NOMO-1 treated with dmso at 0.1 percent for 144 hours (cell line): ENCODE results near the gene GAK.

Experiments used
- DNase-seq: peaks from one replicate; lab custom pipeline; 2025; ENCODE audit not compliant: unreplicated experiment; lab: John Stamatoyannopoulos, UW

The GAK gene

GRCh38 chr4:964346-965025 is 32.4 kb upstream of the GAK start:
- no peak for DNase-seq

- DNase-seq = no peak
These were observed 31.4 kb upstream of the GAK start for GRCh38 chr4:963276-964225.

GRCh38 chr4:962231-963208 is 30.4 kb upstream of the GAK start:
- DNase-seq = no peak

GRCh38 chr4:961351-962230 is 29.5 kb upstream of the GAK start:
- DNase-seq = no peak

- DNase-seq = no peak
These were observed 28.7 kb upstream of the GAK start for GRCh38 chr4:960636-961350.

GRCh38 chr4:960140-960635 is 28.1 kb upstream of the GAK start:
- DNase-seq = no peak

GRCh38 chr4:959338-960139 is 27.4 kb upstream of the GAK start:
- no peak for DNase-seq

GRCh38 chr4:958696-959337 is 26.7 kb upstream of the GAK start:
- DNase-seq = no peak

GRCh38 chr4:958314-958665 is 26.2 kb upstream of the GAK start:
- DNase-seq = no peak

- no peak for DNase-seq
These were observed 25.6 kb upstream of the GAK start for GRCh38 chr4:957581-958313.

- no peak for DNase-seq
These were observed 25.1 kb upstream of the GAK start for GRCh38 chr4:957231-957580.

- DNase-seq = no peak
These were observed 24.6 kb upstream of the GAK start for GRCh38 chr4:956531-957230.

- no peak for DNase-seq
These were observed 23.8 kb upstream of the GAK start for GRCh38 chr4:955931-956381.

GRCh38 chr4:955161-955921 is 23.2 kb upstream of the GAK start:
- no peak for DNase-seq

GRCh38 chr4:954211-955020 is 22.3 kb upstream of the GAK start:
- DNase-seq = no peak
